HEK293 (cell line): ENCODE measurements around the gene CHD1.

ENCODE experiments used
- CTCF ChIA-PET: fragments of 350-600 bp; formaldehyde crosslinking; extraction: SDS; loops from one replicate; lab custom pipeline; 2021; ENCODE audit warnings: antibody characterized with exemption; lab: Yijun Ruan, JAX
- POLR2A ChIA-PET: fragments of 300-600 bp; formaldehyde crosslinking; extraction: SDS; loops from one replicate; lab custom pipeline; 2020; ENCODE audit warnings: antibody characterized with exemption, inconsistent platforms; lab: Yijun Ruan, JAX
- H3K27ac ChIP-seq: fragments of 200-500 bp; sonication (Bioruptor generic); 2 replicates; pipeline ENCODE4 v1.5.1; 2014; ENCODE audit warnings: low read depth, low read length, control low read depth, inconsistent platforms; ENCODE audit errors: extremely low read depth
- H3K36me3 ChIP-seq, 2 experiments: fragments of 200-500 bp in 1 of 2; sonication (Bioruptor generic) in 1 of 2; 1 replicate in 1 of 2; 2 replicates in 1 of 2; pipeline ENCODE4 v1.5.1; 2014 to 2017; ENCODE audit warnings: inconsistent platforms in 2 of 2, low read length in 2 of 2; ENCODE audit not compliant: control insufficient read depth in 2 of 2, insufficient read depth in 1 of 2
- H3K4me1 ChIP-seq: fragments of 200-500 bp; sonication (Bioruptor generic); 2 replicates; pipeline ENCODE4 v1.5.1; 2014; ENCODE audit warnings: mild to moderate bottlenecking, low read length, inconsistent platforms; ENCODE audit not compliant: control insufficient read depth, insufficient read depth
- H3K4me3 ChIP-seq: 2 replicates; pipeline ENCODE4 v1.5.1; 2011; ENCODE audit warnings: low read depth, mild to moderate bottlenecking, control low read depth, low read length, moderate library complexity
- H3K9me3 ChIP-seq: fragments of 200-500 bp; sonication (Bioruptor generic); 2 replicates; pipeline ENCODE4 v1.5.1; 2014; ENCODE audit warnings: low read depth, low read length, inconsistent platforms; ENCODE audit not compliant: control insufficient read depth, insufficient read depth
- HOXC10 ChIP-seq: sonication (generic); formaldehyde crosslinking; IDR thresholded peaks from 2 replicates; pipeline ENCODE4 v1.8.1; 2023; ENCODE audit warnings: mild to moderate bottlenecking, missing genetic modification reagents
- PRDM1 ChIP-seq: fragments of 450-650 bp; formaldehyde crosslinking; IDR thresholded peaks from 2 replicates; pipeline ENCODE4; 2016; ENCODE audit warnings: missing biosample characterization, missing genetic modification characterization
- YY1 ChIP-seq: fragments of 450-650 bp; formaldehyde crosslinking; IDR thresholded peaks from 2 replicates; pipeline ENCODE4 v1.5.1; 2018; ENCODE audit warnings: missing biosample characterization, missing genetic modification characterization
- ZBTB8A ChIP-seq: fragments of 450-650 bp; formaldehyde crosslinking; IDR thresholded peaks from 2 replicates; pipeline ENCODE4 v1.5.1; 2016; ENCODE audit warnings: missing biosample characterization, missing genetic modification characterization
- ZFP3 ChIP-seq: fragments of 450-650 bp; formaldehyde crosslinking; IDR thresholded peaks from 2 replicates; pipeline ENCODE4 v1.5.1; 2016; ENCODE audit warnings: low read depth, missing biosample characterization, missing genetic modification characterization
- ZNF121 ChIP-seq: fragments of 450-650 bp; formaldehyde crosslinking; IDR thresholded peaks from 2 replicates; pipeline ENCODE4 v1.5.1; 2016; ENCODE audit warnings: missing biosample characterization, missing genetic modification characterization
- ZNF174 ChIP-seq: fragments of 450-650 bp; formaldehyde crosslinking; IDR thresholded peaks from 2 replicates; pipeline ENCODE4 v1.5.0; 2017; ENCODE audit warnings: missing biosample characterization, mild to moderate bottlenecking, missing genetic modification characterization
- ZNF175 ChIP-seq: fragments of 450-650 bp; formaldehyde crosslinking; IDR thresholded peaks from 2 replicates; pipeline ENCODE4 v1.5.1; 2016; ENCODE audit warnings: missing biosample characterization, missing genetic modification characterization
- ZNF23 ChIP-seq: fragments of 450-650 bp; formaldehyde crosslinking; IDR thresholded peaks from 2 replicates; pipeline ENCODE4 v1.5.1; 2016; ENCODE audit warnings: missing biosample characterization, missing genetic modification characterization, borderline replicate concordance
- ZNF248 ChIP-seq: fragments of 450-650 bp; formaldehyde crosslinking; IDR thresholded peaks from 2 replicates; pipeline ENCODE4 v1.5.1; 2017; ENCODE audit warnings: missing biosample characterization, missing genetic modification characterization
- ZNF292 ChIP-seq: fragments of 450-650 bp; formaldehyde crosslinking; IDR thresholded peaks from 2 replicates; pipeline ENCODE4 v1.5.1; 2016; ENCODE audit warnings: low read depth, missing biosample characterization, missing genetic modification characterization, borderline replicate concordance
- ZNF404 ChIP-seq: fragments of 450-650 bp; formaldehyde crosslinking; IDR thresholded peaks from 2 replicates; pipeline ENCODE4 v1.5.1; 2017; ENCODE audit warnings: missing biosample characterization, missing genetic modification characterization
- ZNF514 ChIP-seq: fragments of 450-650 bp; formaldehyde crosslinking; IDR thresholded peaks from 2 replicates; pipeline ENCODE4 v1.5.1; 2016; ENCODE audit warnings: missing biosample characterization, missing genetic modification characterization
- ZNF529 ChIP-seq: fragments of 450-650 bp; formaldehyde crosslinking; IDR thresholded peaks from 2 replicates; pipeline ENCODE4 v1.5.1; 2017; ENCODE audit warnings: missing genetic modification characterization, missing biosample characterization; ENCODE audit not compliant: insufficient replicate concordance
- ZNF626 ChIP-seq: fragments of 450-650 bp; sonication (Bioruptor Pico); formaldehyde crosslinking; IDR thresholded peaks from 2 replicates; pipeline ENCODE4 v1.5.1; 2018; ENCODE audit warnings: missing biosample characterization, missing genetic modification characterization, inconsistent platforms
- ZNF701 ChIP-seq: fragments of 450-650 bp; formaldehyde crosslinking; IDR thresholded peaks from 2 replicates; pipeline ENCODE4 v1.5.1; 2016; ENCODE audit warnings: missing biosample characterization, missing genetic modification characterization
- ZNF785 ChIP-seq: fragments of 450-650 bp; formaldehyde crosslinking; IDR thresholded peaks from 2 replicates; pipeline ENCODE4 v1.5.1; 2016; ENCODE audit warnings: missing biosample characterization, missing genetic modification characterization
- ZNF837 ChIP-seq: fragments of 450-650 bp; formaldehyde crosslinking; IDR thresholded peaks from 2 replicates; pipeline ENCODE4 v1.5.1; 2016; ENCODE audit warnings: missing biosample characterization, missing genetic modification characterization
- ZNF843 ChIP-seq: fragments of 450-650 bp; formaldehyde crosslinking; IDR thresholded peaks from 2 replicates; pipeline ENCODE4 v1.5.1; 2016; ENCODE audit warnings: missing biosample characterization, missing genetic modification characterization
- TF ChIP-seq, protein P1 (sequence below): fragments of 450-650 bp; formaldehyde crosslinking; IDR thresholded peaks from 2 replicates; pipeline ENCODE4 v1.5.1; 2016; ENCODE audit warnings: missing biosample characterization, missing genetic modification characterization
- TF ChIP-seq, protein P2 (sequence below): fragments of 450-650 bp; formaldehyde crosslinking; IDR thresholded peaks from 2 replicates; pipeline ENCODE4 v1.5.1; 2016; ENCODE audit warnings: missing biosample characterization, missing genetic modification characterization
- TF ChIP-seq, protein P3 (sequence below): fragments of 450-650 bp; formaldehyde crosslinking; conservative IDR thresholded peaks from 2 replicates; pipeline ENCODE4 v1.5.1; 2016; ENCODE audit warnings: low read depth, missing biosample characterization, missing genetic modification characterization

CHD1 gene

DNA sequence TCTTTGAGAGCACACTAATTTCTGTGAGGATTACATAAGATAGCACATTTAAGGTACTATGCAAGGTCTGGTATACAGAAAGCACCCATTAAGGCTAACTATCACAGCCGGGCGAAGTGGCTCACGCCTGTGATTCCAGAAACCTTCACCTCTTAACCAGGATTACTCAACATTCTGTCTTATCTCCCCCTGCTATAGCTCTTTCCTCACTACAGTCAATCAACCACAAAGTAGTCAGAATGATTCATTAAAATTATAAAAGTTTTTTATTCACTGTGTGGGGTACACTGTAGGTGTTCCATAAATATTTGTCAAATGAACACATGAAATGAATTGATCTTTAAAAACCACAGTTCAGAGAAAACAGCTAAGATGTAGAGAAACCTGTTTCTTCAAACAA, 48.7 kb downstream of the CHD1 start:
- Histone ChIP-seq H3K4me1 (no peaks in the 10 kb centered on the region), H3K9me3 (no peaks in the 10 kb centered on the region), H3K4me3 (no peak overlapping the region), H3K36me3 (peaks cover 81 to 88% of the 10 kb centered on the region in 2 experiments), H3K27ac (no peak overlapping the region)
- TF ChIP-seq ZNF701 (tag by site-specific recombination) (no peak), HOXC10 (CRISPR knock-in tag) (no peak), PRDM1 (tag by site-specific recombination) (no peak), ZNF837 (tag by site-specific recombination) (no peak), ZNF404 (tag by site-specific recombination) (no peak), ZBTB8A (no peak), ZNF174 (tag by site-specific recombination) (no peak), ZNF785 (tag by site-specific recombination) (no peak), ZNF23 (tag by site-specific recombination) (no peak), ZNF514 (no peak)
- TF ChIP-seq, protein P1, sequence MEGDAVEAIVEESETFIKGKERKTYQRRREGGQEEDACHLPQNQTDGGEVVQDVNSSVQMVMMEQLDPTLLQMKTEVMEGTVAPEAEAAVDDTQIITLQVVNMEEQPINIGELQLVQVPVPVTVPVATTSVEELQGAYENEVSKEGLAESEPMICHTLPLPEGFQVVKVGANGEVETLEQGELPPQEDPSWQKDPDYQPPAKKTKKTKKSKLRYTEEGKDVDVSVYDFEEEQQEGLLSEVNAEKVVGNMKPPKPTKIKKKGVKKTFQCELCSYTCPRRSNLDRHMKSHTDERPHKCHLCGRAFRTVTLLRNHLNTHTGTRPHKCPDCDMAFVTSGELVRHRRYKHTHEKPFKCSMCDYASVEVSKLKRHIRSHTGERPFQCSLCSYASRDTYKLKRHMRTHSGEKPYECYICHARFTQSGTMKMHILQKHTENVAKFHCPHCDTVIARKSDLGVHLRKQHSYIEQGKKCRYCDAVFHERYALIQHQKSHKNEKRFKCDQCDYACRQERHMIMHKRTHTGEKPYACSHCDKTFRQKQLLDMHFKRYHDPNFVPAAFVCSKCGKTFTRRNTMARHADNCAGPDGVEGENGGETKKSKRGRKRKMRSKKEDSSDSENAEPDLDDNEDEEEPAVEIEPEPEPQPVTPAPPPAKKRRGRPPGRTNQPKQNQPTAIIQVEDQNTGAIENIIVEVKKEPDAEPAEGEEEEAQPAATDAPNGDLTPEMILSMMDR (tag by site-specific recombination): no peak
- ChIA-PET CTCF (interaction anchor here (1.0 to 1.5 kb wide), 2 partner anchors 14 to 152 kb away, joined by 3 to 5 read pairs; no protein-coding TSS in a partner anchor), POLR2A (no interaction called here)

DNA sequence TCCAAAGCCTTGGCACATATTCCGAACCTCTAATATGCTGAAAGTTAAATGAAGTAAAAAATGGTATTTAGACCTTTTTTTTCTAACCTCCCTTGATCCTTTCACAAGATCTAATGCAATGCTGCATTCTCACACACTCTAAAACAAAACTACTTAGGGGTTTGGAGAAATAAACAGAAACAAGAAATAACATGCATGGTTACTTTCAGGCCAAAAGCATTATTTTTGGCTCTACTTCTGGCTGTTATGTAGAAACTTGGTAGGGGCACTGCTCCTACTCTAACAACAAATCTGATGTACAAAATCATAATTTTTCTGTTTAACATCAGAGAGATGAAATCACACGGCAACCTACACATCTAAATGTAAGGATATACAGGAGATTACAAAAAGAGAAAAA, 51.2 kb downstream of the CHD1 start:
- ChIA-PET POLR2A (no interaction called here), CTCF (interaction anchor here (1.0 kb wide), 1 partner anchor 155 kb away, joined by 3 read pairs; no protein-coding TSS in a partner anchor)
- TF ChIP-seq, protein P2, sequence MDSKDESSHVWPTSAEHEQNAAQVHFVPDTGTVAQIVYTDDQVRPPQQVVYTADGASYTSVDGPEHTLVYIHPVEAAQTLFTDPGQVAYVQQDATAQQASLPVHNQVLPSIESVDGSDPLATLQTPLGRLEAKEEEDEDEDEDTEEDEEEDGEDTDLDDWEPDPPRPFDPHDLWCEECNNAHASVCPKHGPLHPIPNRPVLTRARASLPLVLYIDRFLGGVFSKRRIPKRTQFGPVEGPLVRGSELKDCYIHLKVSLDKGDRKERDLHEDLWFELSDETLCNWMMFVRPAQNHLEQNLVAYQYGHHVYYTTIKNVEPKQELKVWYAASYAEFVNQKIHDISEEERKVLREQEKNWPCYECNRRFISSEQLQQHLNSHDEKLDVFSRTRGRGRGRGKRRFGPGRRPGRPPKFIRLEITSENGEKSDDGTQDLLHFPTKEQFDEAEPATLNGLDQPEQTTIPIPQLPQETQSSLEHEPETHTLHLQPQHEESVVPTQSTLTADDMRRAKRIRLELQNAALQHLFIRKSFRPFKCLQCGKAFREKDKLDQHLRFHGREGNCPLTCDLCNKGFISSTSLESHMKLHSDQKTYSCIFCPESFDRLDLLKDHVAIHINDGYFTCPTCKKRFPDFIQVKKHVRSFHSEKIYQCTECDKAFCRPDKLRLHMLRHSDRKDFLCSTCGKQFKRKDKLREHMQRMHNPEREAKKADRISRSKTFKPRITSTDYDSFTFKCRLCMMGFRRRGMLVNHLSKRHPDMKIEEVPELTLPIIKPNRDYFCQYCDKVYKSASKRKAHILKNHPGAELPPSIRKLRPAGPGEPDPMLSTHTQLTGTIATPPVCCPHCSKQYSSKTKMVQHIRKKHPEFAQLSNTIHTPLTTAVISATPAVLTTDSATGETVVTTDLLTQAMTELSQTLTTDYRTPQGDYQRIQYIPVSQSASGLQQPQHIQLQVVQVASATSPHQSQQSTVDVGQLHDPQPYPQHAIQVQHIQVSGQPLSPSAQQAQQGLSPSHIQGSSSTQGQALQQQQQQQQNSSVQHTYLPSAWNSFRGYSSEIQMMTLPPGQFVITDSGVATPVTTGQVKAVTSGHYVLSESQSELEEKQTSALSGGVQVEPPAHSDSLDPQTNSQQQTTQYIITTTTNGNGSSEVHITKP (tag by site-specific recombination): no peak
- TF ChIP-seq ZNF843: no peak
- no peak for TF ChIP-seq ZFP3 (tag by site-specific recombination)
- no peak for TF ChIP-seq ZNF121 (tag by site-specific recombination)
- TF ChIP-seq YY1 (tag by site-specific recombination): no peak
- no peak for TF ChIP-seq ZNF175 (tag by site-specific recombination)
- TF ChIP-seq ZNF529 (tag by site-specific recombination): no peak
- no peak for TF ChIP-seq ZNF626 (tag by site-specific recombination)
- TF ChIP-seq ZNF292: no peak
- TF ChIP-seq, protein P3, sequence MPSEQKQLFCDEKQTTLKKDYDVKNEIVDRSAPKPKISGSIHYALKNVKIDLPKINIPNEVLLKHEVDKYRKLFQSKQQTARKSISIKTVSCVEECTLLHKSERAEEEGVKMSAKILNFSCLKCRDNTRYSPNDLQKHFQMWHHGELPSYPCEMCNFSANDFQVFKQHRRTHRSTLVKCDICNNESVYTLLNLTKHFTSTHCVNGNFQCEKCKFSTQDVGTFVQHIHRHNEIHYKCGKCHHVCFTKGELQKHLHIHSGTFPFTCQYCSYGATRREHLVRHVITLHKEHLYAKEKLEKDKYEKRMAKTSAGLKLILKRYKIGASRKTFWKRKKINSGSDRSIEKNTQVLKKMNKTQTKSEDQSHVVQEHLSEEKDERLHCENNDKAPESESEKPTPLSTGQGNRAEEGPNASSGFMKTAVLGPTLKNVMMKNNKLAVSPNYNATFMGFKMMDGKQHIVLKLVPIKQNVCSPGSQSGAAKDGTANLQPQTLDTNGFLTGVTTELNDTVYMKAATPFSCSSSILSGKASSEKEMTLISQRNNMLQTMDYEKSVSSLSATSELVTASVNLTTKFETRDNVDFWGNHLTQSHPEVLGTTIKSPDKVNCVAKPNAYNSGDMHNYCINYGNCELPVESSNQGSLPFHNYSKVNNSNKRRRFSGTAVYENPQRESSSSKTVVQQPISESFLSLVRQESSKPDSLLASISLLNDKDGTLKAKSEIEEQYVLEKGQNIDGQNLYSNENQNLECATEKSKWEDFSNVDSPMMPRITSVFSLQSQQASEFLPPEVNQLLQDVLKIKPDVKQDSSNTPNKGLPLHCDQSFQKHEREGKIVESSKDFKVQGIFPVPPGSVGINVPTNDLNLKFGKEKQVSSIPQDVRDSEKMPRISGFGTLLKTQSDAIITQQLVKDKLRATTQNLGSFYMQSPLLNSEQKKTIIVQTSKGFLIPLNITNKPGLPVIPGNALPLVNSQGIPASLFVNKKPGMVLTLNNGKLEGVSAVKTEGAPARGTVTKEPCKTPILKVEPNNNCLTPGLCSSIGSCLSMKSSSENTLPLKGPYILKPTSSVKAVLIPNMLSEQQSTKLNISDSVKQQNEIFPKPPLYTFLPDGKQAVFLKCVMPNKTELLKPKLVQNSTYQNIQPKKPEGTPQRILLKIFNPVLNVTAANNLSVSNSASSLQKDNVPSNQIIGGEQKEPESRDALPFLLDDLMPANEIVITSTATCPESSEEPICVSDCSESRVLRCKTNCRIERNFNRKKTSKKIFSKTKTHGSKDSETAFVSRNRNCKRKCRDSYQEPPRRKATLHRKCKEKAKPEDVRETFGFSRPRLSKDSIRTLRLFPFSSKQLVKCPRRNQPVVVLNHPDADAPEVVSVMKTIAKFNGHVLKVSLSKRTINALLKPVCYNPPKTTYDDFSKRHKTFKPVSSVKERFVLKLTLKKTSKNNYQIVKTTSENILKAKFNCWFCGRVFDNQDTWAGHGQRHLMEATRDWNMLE (tag by site-specific recombination): no peak
- TF ChIP-seq ZNF248: no peak
- Histone ChIP-seq H3K27ac (no peak overlapping the region), H3K36me3 (peaks cover 78 to 86% of the 10 kb centered on the region in 2 experiments), H3K4me1 (no peaks in the 10 kb centered on the region), H3K9me3 (no peaks in the 10 kb centered on the region), H3K4me3 (no peak overlapping the region)
